NCI-H526 (cell line): ENCODE measurements around the gene TAF15.

Experiments used
- DNase-seq, 2 experiments: peaks; one replicate each; lab custom pipeline; 2025; lab: John Stamatoyannopoulos, UW

TAF15 gene

GRCh38 chr17:35808962-35809854 is at the start of gene TAF15:
TSS of gene TAF15 (plus strand) at chr17:35809484. CDS start at chr17:35809570, 86 bp downstream.
- DNase-seq: peak; percentile 98 to 99

GRCh38 chr17:35760587-35760986 is 48.7 kb upstream of the TAF15 start, which contains the start of gene C17orf50:
TSS of gene C17orf50 (plus strand) at chr17:35760887. CDS start at chr17:35760942, 55 bp downstream.
- no peak for DNase-seq

- DNase-seq: no peak
Measured at GRCh38 chr17:35761601-35762000, 47.7 kb upstream of the TAF15 start.

GRCh38 chr17:35763767-35764122 is 45.5 kb upstream of the TAF15 start:
- no peak for DNase-seq

GRCh38 chr17:35764123-35764991 is 44.9 kb upstream of the TAF15 start:
- DNase-seq: peak; percentile 82 to 95

GRCh38 chr17:35765086-35765710 is 44.1 kb upstream of the TAF15 start:
- no peak for DNase-seq

GRCh38 chr17:35765756-35766488 is 43.4 kb upstream of the TAF15 start:
- no peak for DNase-seq

- DNase-seq: no peak
Measured at GRCh38 chr17:35766489-35766877, 42.8 kb upstream of the TAF15 start.

GRCh38 chr17:35766903-35767510 is 42.3 kb upstream of the TAF15 start:
- peak in 1 of 2 experiments; percentile 20 for DNase-seq

- DNase-seq: no peak
Measured at GRCh38 chr17:35768797-35769196, 40.5 kb upstream of the TAF15 start.

GRCh38 chr17:35769895-35770486 is 39.3 kb upstream of the TAF15 start:
- no peak for DNase-seq

GRCh38 chr17:35773129-35773528 is 36.2 kb upstream of the TAF15 start:
- no peak for DNase-seq

- no peak for DNase-seq
Measured at GRCh38 chr17:35773679-35774425, 35.4 kb upstream of the TAF15 start.

GRCh38 chr17:35774499-35774898 is 34.8 kb upstream of the TAF15 start:
- DNase-seq: no peak

GRCh38 chr17:35775039-35775438 is 34.2 kb upstream of the TAF15 start:
- no peak for DNase-seq

GRCh38 chr17:35775583-35775982 is 33.7 kb upstream of the TAF15 start:
- no peak for DNase-seq

GRCh38 chr17:35778641-35779196 is 30.6 kb upstream of the TAF15 start:
- no peak for DNase-seq

- DNase-seq: no peak
Measured at GRCh38 chr17:35780950-35781349, 28.3 kb upstream of the TAF15 start.

- DNase-seq: no peak
Measured at GRCh38 chr17:35784895-35785294, 24.4 kb upstream of the TAF15 start.

GRCh38 chr17:35786941-35787432 is 22.3 kb upstream of the TAF15 start:
- no peak for DNase-seq
